ENCODE results near the gene TEX22. TPM values are rescaled to one million over a fixed set of nuclear protein-coding genes. Genes with fewer than 3 reads are reported as not detected.

The TEX22 gene
- total RNA-seq, 4 donors from 2014 or later: 0.35 to 1.6 (median 0.94) TPM; not detected in 1

GRCh38 chr14:105455086-105455640 lies 56.8 kb downstream of the TEX22 start:
- Histone ChIP-seq H3K27ac (no peak overlapping the region), H3K4me3 (no peak overlapping the region), H3K36me3 (peaks cover 0 to 57% (median 0%) of the 10 kb centered on the region in 3 donors), H3K27me3 (no peaks in the 10 kb centered on the region), H3K4me1 (no peaks in the 10 kb centered on the region), H3K9me3 (no peaks in the 10 kb centered on the region)
- no peak for DNase-seq
- TF ChIP-seq CTCF (IDR thresholded peaks at IDR 0.05) (no peak), POLR2A (IDR thresholded peaks at IDR 0.05) (no peak)

DNA sequence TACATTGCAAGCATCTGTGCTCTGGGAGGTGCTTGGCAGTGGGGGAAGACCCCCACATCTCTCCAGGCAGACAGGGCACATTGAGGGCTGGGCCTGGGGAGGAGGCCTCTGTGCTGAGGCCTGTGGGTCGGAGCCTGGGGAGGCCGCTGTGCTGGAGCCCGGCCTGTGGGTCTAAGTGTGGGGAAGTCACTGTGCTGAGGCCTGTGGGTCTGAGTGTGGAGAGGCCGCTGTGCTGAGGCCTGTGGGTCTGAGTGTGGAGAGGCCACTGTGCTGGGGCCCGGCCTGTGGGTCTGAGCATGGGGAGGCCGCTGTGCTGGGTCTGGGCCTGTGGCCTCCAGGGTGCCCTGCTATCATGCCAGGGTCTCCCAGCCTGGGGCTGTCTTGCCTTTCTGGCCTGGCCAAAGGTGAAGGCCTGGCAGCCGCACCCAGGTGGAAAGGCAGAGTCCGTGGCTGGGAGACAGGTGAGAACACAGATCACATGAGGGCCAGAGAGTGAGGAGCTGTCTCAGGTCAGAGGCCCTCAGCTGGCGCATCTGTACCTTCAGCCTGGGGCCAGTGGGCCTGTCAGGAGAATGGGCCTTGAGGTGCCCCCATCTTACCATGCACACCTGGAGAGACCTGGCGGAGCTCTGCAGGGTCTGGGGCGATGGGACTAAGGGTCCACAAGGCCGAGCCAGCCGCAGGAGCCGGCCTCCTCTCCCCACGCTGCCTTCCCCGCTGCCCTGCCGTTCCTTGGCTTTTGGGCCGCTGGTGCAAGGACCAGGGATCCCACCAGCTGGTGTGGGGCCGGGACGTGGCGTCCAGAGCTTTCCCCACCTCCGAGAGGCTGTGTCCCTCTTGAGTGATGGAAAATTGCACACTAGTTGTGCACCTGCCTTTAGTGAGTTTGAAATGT lies 57.7 kb downstream of the TEX22 start:
- Histone ChIP-seq H3K36me3 (peaks cover 0 to 59% (median 0%) of the 10 kb centered on the region in 3 donors), H3K9me3 (no peaks in the 10 kb centered on the region), H3K27ac (peak overlapping the region in 2 of 4 donors; percentile 32 to 46), H3K4me3 (no peak overlapping the region), H3K4me1 (no peaks in the 10 kb centered on the region), H3K27me3 (no peaks in the 10 kb centered on the region)
- TF ChIP-seq POLR2A (IDR thresholded peaks at IDR 0.05) (no peak), CTCF (IDR thresholded peaks at IDR 0.05) (no peak)
- DNase-seq: peak in 1 of 3 donors; percentile 76

DNA sequence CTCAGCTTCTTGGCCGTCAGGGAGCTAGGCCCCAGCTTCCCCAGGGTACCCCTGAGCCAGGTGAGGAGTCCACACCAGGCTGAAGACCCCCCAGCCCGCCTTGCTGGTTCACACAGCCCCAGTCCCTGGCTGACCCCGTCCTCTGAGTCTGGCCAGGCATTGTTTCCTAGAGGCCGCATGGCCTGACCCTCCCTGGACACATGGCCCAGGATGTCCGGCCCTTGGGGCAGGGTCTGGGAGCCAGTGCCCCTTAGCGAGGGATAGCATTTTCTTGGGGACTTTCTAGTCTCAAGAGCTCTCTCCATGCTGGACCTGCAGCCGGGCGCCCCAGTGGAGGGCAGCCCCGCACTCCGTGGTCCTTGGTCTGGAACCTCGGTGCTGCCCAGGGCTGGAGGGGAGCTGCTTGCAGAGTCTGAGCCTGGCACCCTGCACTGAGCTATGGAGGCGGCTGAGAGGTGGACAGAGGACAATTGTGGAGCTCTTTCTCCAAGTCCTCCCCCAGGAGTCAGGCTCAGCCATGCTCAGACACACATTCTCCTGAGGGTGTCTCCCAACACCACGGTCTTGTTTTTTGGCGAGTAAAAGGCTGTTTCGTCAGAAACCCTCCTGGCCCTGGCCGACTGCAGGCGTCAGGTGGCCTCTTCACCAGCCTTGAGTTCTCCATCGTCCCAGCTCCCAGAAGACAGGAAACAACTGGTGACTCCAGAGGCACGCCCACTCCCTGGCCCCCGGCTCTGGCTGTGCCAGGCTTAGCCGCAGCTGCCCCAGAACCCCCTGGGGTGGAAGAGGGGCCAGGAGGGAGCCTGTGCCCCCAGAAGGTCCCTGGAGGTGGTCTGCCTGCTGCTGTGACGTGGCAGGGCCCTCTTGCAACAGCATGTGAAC lies 58.6 kb downstream of the TEX22 start:
- peaks cover 0 to 62% (median 0%) of the 10 kb centered on the region in 3 donors for H3K36me3 ChIP-seq
- DNase-seq: no peak
- H3K27ac ChIP-seq: no peak overlapping the region
- H3K4me1 ChIP-seq: no peaks in the 10 kb centered on the region
- TF ChIP-seq POLR2A (IDR thresholded peaks at IDR 0.05) (no peak), CTCF (IDR thresholded peaks at IDR 0.05) (no peak)
- no peaks in the 10 kb centered on the region for H3K9me3 ChIP-seq
- no peaks in the 10 kb centered on the region for H3K27me3 ChIP-seq
- no peak overlapping the region for H3K4me3 ChIP-seq

DNA sequence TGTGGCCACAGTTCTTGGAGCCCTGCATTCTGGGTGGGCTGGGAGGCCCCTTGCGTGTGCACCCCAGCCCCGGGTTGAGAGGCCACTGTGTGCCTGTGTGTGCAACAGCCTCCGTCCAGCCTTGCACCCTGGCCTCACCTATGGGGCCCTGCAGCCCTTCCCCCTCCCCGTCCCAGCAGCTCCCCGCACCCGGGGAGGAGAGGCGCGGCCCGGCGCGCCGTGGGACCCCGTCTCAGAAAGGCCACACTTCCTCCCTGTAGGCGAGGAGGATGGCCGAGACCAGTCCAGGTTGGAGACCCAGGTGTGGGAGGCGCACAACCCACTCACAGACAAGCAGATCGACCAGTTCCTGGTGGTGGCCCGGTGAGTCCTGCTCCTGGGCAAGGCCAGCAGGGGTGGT lies 59.7 kb downstream of the TEX22 start:
- Histone ChIP-seq H3K36me3 (peaks cover 0 to 69% (median 0%) of the 10 kb centered on the region in 3 donors), H3K27ac (no peak overlapping the region), H3K4me1 (no peaks in the 10 kb centered on the region), H3K9me3 (no peaks in the 10 kb centered on the region), H3K4me3 (no peak overlapping the region), H3K27me3 (no peaks in the 10 kb centered on the region)
- no peak for DNase-seq
- TF ChIP-seq POLR2A (IDR thresholded peaks at IDR 0.05): no peak
- no peak for TF ChIP-seq CTCF (IDR thresholded peaks at IDR 0.05)

DNA sequence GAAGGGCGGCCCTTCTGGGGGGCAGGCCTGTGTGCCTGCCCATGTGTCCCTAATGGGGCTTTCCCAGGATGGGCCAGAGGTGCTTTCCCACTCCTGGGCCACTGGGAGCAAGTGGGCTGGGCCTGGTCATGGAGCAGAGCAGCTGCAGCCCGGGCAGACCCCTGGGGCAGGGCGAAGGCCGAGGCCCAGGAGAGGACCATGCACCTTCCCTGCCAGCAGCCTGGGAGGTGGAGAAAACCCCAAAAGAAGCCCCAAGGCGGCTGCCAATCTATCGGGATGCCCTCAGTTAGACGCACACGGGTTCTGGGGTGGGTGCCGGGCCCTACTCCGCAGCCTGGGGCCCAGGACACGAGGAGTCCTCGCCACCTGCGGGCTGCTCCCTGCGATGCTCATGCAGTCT lies 60.2 kb downstream of the TEX22 start:
- H3K4me3 ChIP-seq: no peak overlapping the region
- no peak for TF ChIP-seq POLR2A (IDR thresholded peaks at IDR 0.05)
- no peak for TF ChIP-seq CTCF (IDR thresholded peaks at IDR 0.05)

More for the DNA sequence above, 60.2 kb downstream of the TEX22 start:
- no peak for DNase-seq
- Histone ChIP-seq H3K4me1 (no peaks in the 10 kb centered on the region), H3K27me3 (no peaks in the 10 kb centered on the region), H3K27ac (no peak overlapping the region), H3K9me3 (no peaks in the 10 kb centered on the region), H3K36me3 (peaks cover 0 to 74% (median 0%) of the 10 kb centered on the region in 3 donors)

All from Peyer's patch (tissue), 4 donors.